ENCODE measurements around the gene SNCB.

DNA sequence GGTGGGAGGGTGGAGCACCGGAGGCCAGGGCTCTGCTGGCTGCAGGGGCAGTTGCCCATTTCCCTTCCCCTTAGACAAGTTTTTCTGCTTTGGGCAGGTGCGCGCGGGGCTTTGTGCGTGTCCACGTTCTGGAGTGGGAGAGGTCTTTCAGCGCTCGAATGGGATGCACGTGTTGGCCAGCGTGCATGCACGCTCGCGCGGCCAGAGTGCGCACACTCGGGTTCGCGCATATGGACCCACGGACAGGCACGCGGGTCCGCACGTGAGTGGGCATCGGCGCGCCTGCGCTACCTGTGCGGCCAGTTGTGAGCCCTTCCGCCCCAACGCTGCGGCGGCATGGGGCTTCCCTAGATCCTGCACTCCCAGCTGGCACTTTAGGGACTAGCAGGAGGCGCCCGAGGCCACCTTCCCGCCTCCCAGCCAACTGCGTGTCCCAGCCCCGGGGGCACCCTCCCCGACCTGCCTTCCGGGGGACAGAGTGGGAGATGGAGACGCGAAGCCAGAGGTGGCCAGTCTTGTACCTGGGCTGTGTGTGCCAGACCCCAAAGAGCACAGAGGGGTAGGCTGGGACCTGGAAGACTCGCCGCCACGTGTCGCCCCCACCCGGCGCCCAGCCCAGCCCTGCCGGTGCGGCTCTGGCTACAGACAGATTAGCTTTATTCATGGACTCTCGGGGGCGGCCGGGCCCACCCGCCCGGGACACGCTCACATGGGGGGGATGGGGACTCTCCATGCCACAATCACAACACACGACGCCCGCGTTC lies 10.6 kb downstream of the SNCB start:
- TF ChIP-seq EZH2phosphoT487 (IDR thresholded peaks at IDR 0.05; ENCODE audit: insufficient read depth, low read depth) (no peak), EZH2 (IDR thresholded peaks at IDR 0.05; ENCODE audit: insufficient read depth, poor library complexity, severe bottlenecking) (peak; percentile 63)

Measured in GM23248 (cell line).